Smooth muscle cell (in vitro differentiated cells): ENCODE data around the gene KCTD10. TPM values are rescaled to one million over a fixed set of nuclear protein-coding genes. Genes with fewer than 3 reads are reported as not detected.

ENCODE experiments used
- DNase-seq: peaks from one replicate; lab custom pipeline; 2025; ENCODE audit not compliant: unreplicated experiment; lab: John Stamatoyannopoulos, UW
- H2AFZ ChIP-seq: fragments of 200-600 bp; sonication (generic); 2 replicates; pipeline ENCODE4 v1.6.0; 2016; ENCODE audit warnings: antibody characterized with exemption, low read depth, mild to moderate bottlenecking
- H3F3A ChIP-seq: fragments of 200-600 bp; sonication (generic); 2 replicates; pipeline ENCODE4 v1.6.0; 2017; ENCODE audit warnings: antibody characterized with exemption, low read depth
- H3K27ac ChIP-seq: fragments of 200-600 bp; sonication (generic); 2 replicates; pipeline ENCODE4 v1.5.1; 2016; ENCODE audit warnings: low read depth, mild to moderate bottlenecking
- H3K27me3 ChIP-seq: fragments of 200-600 bp; sonication (generic); 2 replicates; pipeline ENCODE4 v1.6.1; 2016; ENCODE audit warnings: low read depth, mild to moderate bottlenecking
- H3K36me3 ChIP-seq: fragments of 200-600 bp; sonication (generic); 2 replicates; pipeline ENCODE4 v1.5.1; 2016; ENCODE audit warnings: low read depth
- H3K4me1 ChIP-seq: fragments of 200-600 bp; sonication (generic); 2 replicates; pipeline ENCODE4 v1.5.1; 2016; ENCODE audit warnings: low read depth
- H3K4me2 ChIP-seq: fragments of 200-600 bp; sonication (generic); 2 replicates; pipeline ENCODE4 v1.6.0; 2016; ENCODE audit warnings: mild to moderate bottlenecking
- H3K4me3 ChIP-seq: fragments of 200-600 bp; sonication (generic); 2 replicates; pipeline ENCODE4 v1.5.1; 2016; ENCODE audit warnings: mild to moderate bottlenecking
- H3K79me2 ChIP-seq: fragments of 200-600 bp; sonication (generic); 2 replicates; pipeline ENCODE4 v1.6.0; 2016; ENCODE audit warnings: low read depth, mild to moderate bottlenecking
- H3K9ac ChIP-seq: fragments of 200-600 bp; sonication (generic); 2 replicates; pipeline ENCODE4 v1.6.0; 2016; ENCODE audit warnings: low read depth
- H3K9me3 ChIP-seq: fragments of 200-600 bp; sonication (generic); replicated peaks from 2 replicates; pipeline ENCODE4 v1.5.1; 2016; ENCODE audit warnings: low read depth
- H4K20me1 ChIP-seq: fragments of 200-600 bp; sonication (generic); 2 replicates; pipeline ENCODE4 v1.6.0; 2016; ENCODE audit warnings: low read depth
- WGBS: methylation state at CpG from one replicate; pipeline ENCODE4 v1.1.7; 2016; ENCODE audit warnings: low lambda C conversion rate; 5-methylcytosine and 5-hydroxymethylcytosine counted together
- polyA plus RNA-seq: library from polyadenylated mRNA; unstranded; fragments of >200 nt; fragmentation: Nextera tagmentation; extraction: Ambion mirVana; gene quantifications from 2 replicates; pipeline ENCODE4 v1.2.1, GENCODE V29; 2016
- total RNA-seq: library from RNA; depleted of rRNA; stranded (reverse); fragments of >200 nt; gene quantifications from 2 replicates; pipeline ENCODE4 v1.2.3, GENCODE V29; 2014
- TF ChIP-seq, protein P1 (sequence below): fragments of 200-600 bp; sonication (generic); IDR thresholded peaks from 2 replicates; pipeline ENCODE4 v1.5.1; 2017; ENCODE audit warnings: borderline replicate concordance, mild to moderate bottlenecking, antibody characterized with exemption; ENCODE audit not compliant: insufficient read depth, poor library complexity, severe bottlenecking

The KCTD10 gene
- total and polyA plus RNA-seq, 2 experiments from 2014 or later: 79.6 to 89.7 TPM

- H3K27me3 ChIP-seq: no peaks in the 10 kb centered on the region
- no peak for DNase-seq
- H3K4me3 ChIP-seq: no peak overlapping the region
- H2AFZ ChIP-seq: no peak overlapping the region
- H3K4me1 ChIP-seq: peaks cover 62% of the 10 kb centered on the region
- H3K79me2 ChIP-seq: peaks cover 79% of the 10 kb centered on the region
- no peaks in the 10 kb centered on the region for H4K20me1 ChIP-seq
- H3K36me3 ChIP-seq: peaks cover 9% of the 10 kb centered on the region
- TF ChIP-seq, protein P1, sequence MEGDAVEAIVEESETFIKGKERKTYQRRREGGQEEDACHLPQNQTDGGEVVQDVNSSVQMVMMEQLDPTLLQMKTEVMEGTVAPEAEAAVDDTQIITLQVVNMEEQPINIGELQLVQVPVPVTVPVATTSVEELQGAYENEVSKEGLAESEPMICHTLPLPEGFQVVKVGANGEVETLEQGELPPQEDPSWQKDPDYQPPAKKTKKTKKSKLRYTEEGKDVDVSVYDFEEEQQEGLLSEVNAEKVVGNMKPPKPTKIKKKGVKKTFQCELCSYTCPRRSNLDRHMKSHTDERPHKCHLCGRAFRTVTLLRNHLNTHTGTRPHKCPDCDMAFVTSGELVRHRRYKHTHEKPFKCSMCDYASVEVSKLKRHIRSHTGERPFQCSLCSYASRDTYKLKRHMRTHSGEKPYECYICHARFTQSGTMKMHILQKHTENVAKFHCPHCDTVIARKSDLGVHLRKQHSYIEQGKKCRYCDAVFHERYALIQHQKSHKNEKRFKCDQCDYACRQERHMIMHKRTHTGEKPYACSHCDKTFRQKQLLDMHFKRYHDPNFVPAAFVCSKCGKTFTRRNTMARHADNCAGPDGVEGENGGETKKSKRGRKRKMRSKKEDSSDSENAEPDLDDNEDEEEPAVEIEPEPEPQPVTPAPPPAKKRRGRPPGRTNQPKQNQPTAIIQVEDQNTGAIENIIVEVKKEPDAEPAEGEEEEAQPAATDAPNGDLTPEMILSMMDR: no peak
- peak overlapping the region; percentile 81 for H3K9ac ChIP-seq
- peak overlapping the region; percentile 96 for H3K27ac ChIP-seq
- H3K9me3 ChIP-seq: no peaks in the 10 kb centered on the region
- H3K4me2 ChIP-seq: peak overlapping the region; percentile 55
- H3F3A ChIP-seq: peaks cover 52% of the 10 kb centered on the region
- 22% methylated on average over 6 of the region's 6 CpGs for WGBS
Observed at GRCh38 chr12:109459247-109459646, 17.9 kb downstream of the KCTD10 start.

DNA sequence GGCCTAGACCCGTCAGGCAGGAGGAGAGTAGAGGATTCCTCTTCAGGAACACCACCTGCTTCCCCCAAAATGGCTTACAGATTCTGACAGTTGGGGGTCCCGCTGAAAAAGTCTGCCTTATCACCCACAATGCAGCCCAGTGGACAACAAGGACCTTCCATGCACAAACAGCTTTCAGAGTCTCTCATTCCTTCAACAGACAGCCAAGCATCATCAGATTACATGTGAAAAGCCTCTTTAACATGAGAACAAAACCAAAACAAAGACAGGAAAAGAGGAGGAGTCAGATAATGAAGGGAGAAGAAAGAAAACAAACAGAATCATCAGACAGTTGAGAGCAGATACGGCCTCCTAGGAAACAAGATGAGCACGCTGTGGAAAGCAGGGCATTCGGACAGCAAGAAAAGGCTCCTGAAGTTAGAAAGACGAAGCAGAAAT lies 18.3 kb downstream of the KCTD10 start:
- peaks cover 47% of the 10 kb centered on the region for H3F3A ChIP-seq
- DNase-seq: no peak
- H3K79me2 ChIP-seq: peaks cover 79% of the 10 kb centered on the region
- WGBS: 38% methylated on average over 6 of the region's 6 CpGs
- peaks cover 13% of the 10 kb centered on the region for H3K36me3 ChIP-seq
- H3K4me1 ChIP-seq: peaks cover 57% of the 10 kb centered on the region
- H3K9ac ChIP-seq: peak overlapping the region; percentile 81
- no peaks in the 10 kb centered on the region for H3K9me3 ChIP-seq
- TF ChIP-seq, protein P1: no peak
- H3K27ac ChIP-seq: peak overlapping the region; percentile 96
- no peak overlapping the region for H2AFZ ChIP-seq
- peak overlapping the region; percentile 55 for H3K4me2 ChIP-seq
- H3K4me3 ChIP-seq: no peak overlapping the region
- H3K27me3 ChIP-seq: no peaks in the 10 kb centered on the region
- no peaks in the 10 kb centered on the region for H4K20me1 ChIP-seq

DNA sequence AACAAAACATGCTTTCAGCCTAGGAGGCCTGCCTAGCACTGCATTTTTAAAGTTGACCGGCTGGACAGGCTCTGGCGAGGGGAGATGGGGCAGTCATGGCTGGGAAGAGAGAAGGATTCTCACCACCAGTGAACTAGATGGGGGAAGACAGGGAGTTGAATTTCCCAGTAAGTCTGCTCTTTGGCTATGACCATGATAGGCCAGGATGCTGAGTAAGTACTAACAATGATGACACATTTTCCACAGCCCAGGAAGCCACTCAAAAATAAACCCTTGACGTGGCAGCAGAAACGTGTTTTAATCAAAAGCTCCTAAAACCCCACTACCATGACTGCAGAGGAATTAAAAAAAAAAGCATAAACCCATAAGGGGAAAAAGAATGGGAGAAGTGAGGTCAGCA lies 19.0 kb downstream of the KCTD10 start:
- Histone ChIP-seq H3F3A (peaks cover 42% of the 10 kb centered on the region), H3K27me3 (no peaks in the 10 kb centered on the region), H3K9me3 (no peaks in the 10 kb centered on the region), H3K79me2 (peaks cover 86% of the 10 kb centered on the region), H3K4me1 (peaks cover 50% of the 10 kb centered on the region), H3K27ac (peak overlapping the region; percentile 96), H3K4me3 (no peak overlapping the region), H3K36me3 (peaks cover 19% of the 10 kb centered on the region), H3K4me2 (peak overlapping the region; percentile 55), H4K20me1 (no peaks in the 10 kb centered on the region), H2AFZ (no peak overlapping the region), H3K9ac (peak overlapping the region; percentile 81)
- WGBS: 44% methylated on average over 4 of the region's 4 CpGs
- no peak for DNase-seq
- TF ChIP-seq, protein P1: no peak

- Histone ChIP-seq H3K9ac (no peak overlapping the region), H3K4me1 (peaks cover 28% of the 10 kb centered on the region), H3F3A (peaks cover 20% of the 10 kb centered on the region), H3K4me3 (no peak overlapping the region), H3K79me2 (peaks cover 95% of the 10 kb centered on the region), H3K4me2 (no peak overlapping the region), H4K20me1 (peaks cover 15% of the 10 kb centered on the region), H3K27ac (no peak overlapping the region), H3K36me3 (peaks cover 23% of the 10 kb centered on the region), H3K9me3 (no peaks in the 10 kb centered on the region), H2AFZ (no peak overlapping the region), H3K27me3 (no peaks in the 10 kb centered on the region)
- WGBS: 100% methylated on average over 1 of the region's 1 CpG
- no peak for DNase-seq
- TF ChIP-seq, protein P1: no peak
Observed at GRCh38 chr12:109455706-109456105, 21.4 kb downstream of the KCTD10 start.
